HepG2 (cell line): ENCODE measurements around the gene SS18L1. TPM values are rescaled to one million over a fixed set of nuclear protein-coding genes. Genes with fewer than 3 reads are reported as not detected.

Experiments
- ATF3 ChIP-seq: sonication (generic); formaldehyde crosslinking; IDR thresholded peaks from 2 replicates; pipeline ENCODE4 v1.4.0; 2020; ENCODE audit warnings: missing genetic modification reagents
- KLF16 ChIP-seq, 2 experiments: sonication (generic) in 1 of 2; formaldehyde crosslinking in 1 of 2; IDR thresholded peaks; 2 replicates each; pipeline versions ENCODE4 v1.6.1 to v1.8.0; 2016 to 2023; ENCODE audit warnings: missing genetic modification reagents in 2 of 2, missing compliant biosample characterization in 1 of 2
- NPAS2 ChIP-seq: sonication (generic); formaldehyde crosslinking; IDR thresholded peaks from 2 replicates; pipeline ENCODE4 v1.8.0; 2022; ENCODE audit warnings: mild to moderate bottlenecking, missing genetic modification reagents, borderline replicate concordance
- PBX3 ChIP-seq: sonication (generic); formaldehyde crosslinking; IDR thresholded peaks from 2 replicates; pipeline ENCODE4 v1.8.1; 2023; ENCODE audit warnings: missing genetic modification reagents, inconsistent platforms, borderline replicate concordance
- RFX1 ChIP-seq: fragments of 450-650 bp; IDR thresholded peaks from 2 replicates; pipeline ENCODE4 v1.6.1; 2017
- TAF15 ChIP-seq: fragments of 200-400 bp; formaldehyde crosslinking; IDR thresholded peaks from one replicate; pipeline ENCODE4 v1.6.1; 2018; ENCODE audit warnings: mild to moderate bottlenecking, low read depth, low read length; ENCODE audit not compliant: poor library complexity, severe bottlenecking
- ZFP82 ChIP-seq: sonication (generic); formaldehyde crosslinking; IDR thresholded peaks from 2 replicates; pipeline ENCODE4 v1.5.1; 2020; ENCODE audit warnings: mild to moderate bottlenecking, missing genetic modification reagents, borderline replicate concordance
- ZFP90 ChIP-seq: sonication (generic); formaldehyde crosslinking; IDR thresholded peaks from 2 replicates; pipeline ENCODE4 v1.8.0; 2022; ENCODE audit warnings: missing genetic modification reagents, mild to moderate bottlenecking, inconsistent platforms, borderline replicate concordance
- ZNF407 ChIP-seq: sonication (generic); formaldehyde crosslinking; IDR thresholded peaks from one replicate; pipeline ENCODE4 v1.5.1; 2020; ENCODE audit warnings: mild to moderate bottlenecking, missing genetic modification reagents; ENCODE audit errors: not compliant biosample characterization
- ZNF761 ChIP-seq: sonication (generic); formaldehyde crosslinking; conservative IDR thresholded peaks from 2 replicates; pipeline ENCODE4 v1.4.0; 2020; ENCODE audit warnings: mild to moderate bottlenecking, missing genetic modification reagents
- ZSCAN31 ChIP-seq: sonication (generic); formaldehyde crosslinking; IDR thresholded peaks from 2 replicates; pipeline ENCODE4 v1.5.0; 2020; ENCODE audit warnings: low read depth, mild to moderate bottlenecking, missing genetic modification reagents
- polyA plus RNA-seq, 8 experiments: library from polyadenylated mRNA; depleted of rRNA in 3 of 8; stranded (reverse) in 7 of 8; unstranded in 1 of 8; fragments of >200 nt; fragmentation: Illumina TruSeq in 4 of 8; extraction: Trizol in 4 of 8; gene quantifications; 2 replicates each; pipeline versions ENCODE4 v1.2.1 to v1.2.3, GENCODE V29; 2011 to 2016; ENCODE audit warnings: low read depth in 4 of 8, missing spikeins in 1 of 8, mixed read lengths in 1 of 8; ENCODE audit not compliant: insufficient read depth in 1 of 8
- total RNA-seq, 5 experiments: library from RNA; depleted of rRNA; stranded (reverse); fragments of >200 nt; fragmentation: Illumina TruSeq; extraction: Trizol; gene quantifications; 2 replicates each; pipeline ENCODE4 v1.2.3, GENCODE V29; 2016; ENCODE audit warnings: low read depth in 1 of 5

The SS18L1 gene
- total and polyA plus RNA-seq, 2 of the 13 experiments (the other 11 are each of a cell fraction or from before 2014, with no cell fraction given), result 17.8 to 27.6 TPM

GRCh38 chr20:62121776-62122653, 21.6 kb upstream of the SS18L1 start, which contains the start of gene LSM14B (continued):
- TF ChIP-seq PBX3 (CRISPR knock-in tag) (0 out of 2 replicates have a peak, but pooled peaks have one; percentile 63), ZFP90 (no peak; the same call in 1 of the 2 replicates), ZNF761 (CRISPR knock-in tag) (no peak; the same call in 1 of the 2 replicates), KLF16 (CRISPR knock-in tag; IDR thresholded peaks at IDR 0.05) (no peak), TAF15 (peak; percentile 69), ZSCAN31 (CRISPR knock-in tag) (no peak), RFX1 (no peak), ZFP82 (CRISPR knock-in tag) (peak; percentile 97), ZNF407 (CRISPR knock-in tag) (no peak), NPAS2 (no peak), ATF3 (no peak)
